GM18508 (cell line): ENCODE measurements around the gene PGLYRP4.
"Not testable (repeated sequence)": the region's sequence is repeated elsewhere in the genome, so short reads cannot be mapped to it uniquely, and the experiment has no call there.

ENCODE experiments used
- ATAC-seq: cut with Tn5 transposase; IDR thresholded peaks from one replicate; pipeline ENCODE4 v1.9.1; 2021; ENCODE audit warnings: moderate number of reproducible peaks; ENCODE audit not compliant: insufficient read depth, unreplicated experiment

PGLYRP4 gene

DNA sequence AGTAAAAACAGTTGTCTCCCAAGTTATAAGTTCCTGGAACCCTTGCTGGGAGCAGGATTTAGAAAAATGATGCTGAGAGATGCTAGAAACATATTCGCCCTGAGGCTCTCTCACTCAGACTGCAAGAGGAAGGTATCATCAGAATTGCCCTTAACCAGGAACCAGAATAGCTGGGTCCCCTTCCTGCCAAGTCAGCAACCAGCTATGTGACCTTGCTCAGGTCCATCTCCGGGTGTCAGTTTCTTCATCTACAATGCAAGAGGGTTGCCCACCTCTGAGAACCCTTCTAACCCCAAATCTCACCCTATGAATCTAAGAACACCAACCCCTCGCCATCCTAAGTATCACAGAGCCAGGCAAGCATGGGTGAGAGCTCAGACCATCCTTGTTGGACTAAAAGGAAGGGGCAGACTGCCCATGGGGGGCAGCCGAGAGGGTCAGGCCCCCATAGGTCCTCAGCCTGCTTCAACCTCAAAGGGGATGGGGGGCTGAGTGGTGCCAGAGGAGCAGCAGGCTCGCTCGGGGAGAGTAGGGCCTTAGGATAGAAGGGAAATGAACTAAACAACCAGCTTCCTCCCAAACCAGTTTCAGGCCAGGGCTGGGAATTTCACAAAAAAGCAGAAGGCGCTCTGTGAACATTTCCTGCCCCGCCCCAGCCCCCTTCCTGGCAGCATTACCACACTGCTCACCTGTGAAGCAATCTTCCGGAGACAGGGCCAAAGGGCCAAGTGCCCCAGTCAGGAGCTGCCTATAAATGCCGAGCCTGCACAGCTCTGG lies 8.6 kb upstream of the PGLYRP4 start:
- ATAC-seq = no peak

DNA sequence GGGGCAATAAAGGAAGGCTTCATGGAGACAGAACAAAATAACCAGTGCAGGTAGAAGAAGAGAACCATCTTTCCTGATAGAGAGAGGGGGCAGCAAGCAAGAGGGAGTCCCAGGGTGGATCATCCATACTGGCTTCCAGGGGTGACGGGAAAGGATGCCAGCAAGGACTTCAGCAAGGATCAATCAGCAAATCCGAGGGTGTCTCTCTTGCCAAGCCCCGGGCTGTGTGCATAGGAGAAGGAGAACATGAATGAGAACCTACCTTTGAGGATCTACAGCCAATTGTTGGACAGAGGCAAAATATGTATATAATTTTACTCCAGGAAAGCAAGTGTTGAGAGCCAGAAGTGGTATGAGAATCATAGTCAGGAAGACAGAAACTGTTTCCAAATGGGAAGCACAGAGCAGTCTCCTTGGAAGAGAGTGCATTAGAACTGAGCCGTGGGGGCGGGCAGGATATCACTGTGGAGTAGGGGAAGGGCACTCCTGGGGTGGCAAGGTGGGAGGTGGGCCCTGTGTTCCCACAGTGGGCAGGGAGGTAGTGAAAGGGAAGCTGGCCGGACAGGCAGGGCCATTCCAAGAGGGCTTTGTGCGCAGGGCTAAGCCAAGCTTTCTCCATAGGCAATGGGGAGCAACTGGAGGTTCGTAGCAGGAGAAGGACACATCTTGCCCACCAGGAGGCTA lies 7.9 kb upstream of the PGLYRP4 start:
- ATAC-seq = no peak

DNA sequence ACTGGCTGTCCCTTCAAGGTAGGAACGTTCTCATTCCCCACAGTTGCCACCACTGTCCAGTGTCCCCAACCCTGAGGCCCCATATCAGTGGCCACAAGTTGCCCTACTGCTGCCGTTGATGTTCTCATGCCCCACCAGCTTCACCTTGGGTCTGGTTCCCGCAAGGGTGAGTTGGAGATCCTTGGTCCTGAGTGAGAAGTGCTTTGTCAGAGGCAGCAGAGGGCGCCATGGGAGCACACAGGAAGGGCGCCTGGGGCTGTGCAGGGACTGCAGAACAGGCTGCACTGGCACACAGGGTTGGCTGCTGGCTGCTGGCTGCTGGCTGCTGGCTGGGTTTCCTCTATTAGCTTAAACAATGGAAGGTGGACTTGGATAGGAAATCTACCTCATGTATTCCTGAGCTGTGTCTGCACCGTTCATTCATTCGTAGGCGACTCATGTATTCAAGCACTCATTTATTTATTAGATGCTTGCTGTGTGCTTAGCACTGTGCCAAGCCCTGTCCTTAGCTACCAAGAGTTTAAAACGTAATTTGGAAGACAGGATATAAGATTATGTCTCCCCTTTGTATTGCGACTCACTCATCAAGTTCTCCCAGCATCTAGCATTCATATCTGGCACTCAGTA lies 6.9 kb upstream of the PGLYRP4 start:
- ATAC-seq = no peak

DNA sequence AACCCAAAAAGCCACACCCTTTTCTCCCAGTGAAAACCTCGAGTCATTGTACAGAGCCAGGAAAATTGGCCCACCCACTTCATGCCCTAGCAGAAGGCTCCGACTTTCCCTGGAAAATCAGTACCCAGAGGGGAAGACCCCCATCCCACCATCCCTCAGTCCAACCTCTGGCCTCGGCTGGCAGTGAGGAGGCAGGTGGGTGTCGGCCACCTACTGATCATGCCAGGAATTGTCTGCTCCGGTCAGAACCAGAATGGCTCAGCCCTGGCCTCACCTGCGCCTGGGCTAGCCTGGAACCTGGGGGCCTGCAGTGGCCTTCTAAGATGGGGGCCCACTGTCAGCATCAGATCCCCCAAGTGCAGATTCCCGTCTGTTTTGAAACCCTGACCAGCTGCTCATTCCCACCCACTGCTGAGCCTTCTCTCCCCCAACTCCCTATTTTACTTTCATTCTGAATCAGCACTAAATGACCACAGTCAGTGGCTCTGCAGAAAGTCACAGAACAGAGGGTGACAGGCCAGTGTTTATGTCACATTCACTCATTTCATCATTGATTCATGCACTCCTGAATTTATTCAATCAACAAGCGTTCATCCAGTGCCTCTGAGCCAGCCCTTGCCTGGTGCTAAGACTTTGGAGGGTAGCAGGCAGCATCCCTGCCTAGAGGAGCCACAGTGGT lies 6.0 kb upstream of the PGLYRP4 start:
- ATAC-seq = no peak

DNA sequence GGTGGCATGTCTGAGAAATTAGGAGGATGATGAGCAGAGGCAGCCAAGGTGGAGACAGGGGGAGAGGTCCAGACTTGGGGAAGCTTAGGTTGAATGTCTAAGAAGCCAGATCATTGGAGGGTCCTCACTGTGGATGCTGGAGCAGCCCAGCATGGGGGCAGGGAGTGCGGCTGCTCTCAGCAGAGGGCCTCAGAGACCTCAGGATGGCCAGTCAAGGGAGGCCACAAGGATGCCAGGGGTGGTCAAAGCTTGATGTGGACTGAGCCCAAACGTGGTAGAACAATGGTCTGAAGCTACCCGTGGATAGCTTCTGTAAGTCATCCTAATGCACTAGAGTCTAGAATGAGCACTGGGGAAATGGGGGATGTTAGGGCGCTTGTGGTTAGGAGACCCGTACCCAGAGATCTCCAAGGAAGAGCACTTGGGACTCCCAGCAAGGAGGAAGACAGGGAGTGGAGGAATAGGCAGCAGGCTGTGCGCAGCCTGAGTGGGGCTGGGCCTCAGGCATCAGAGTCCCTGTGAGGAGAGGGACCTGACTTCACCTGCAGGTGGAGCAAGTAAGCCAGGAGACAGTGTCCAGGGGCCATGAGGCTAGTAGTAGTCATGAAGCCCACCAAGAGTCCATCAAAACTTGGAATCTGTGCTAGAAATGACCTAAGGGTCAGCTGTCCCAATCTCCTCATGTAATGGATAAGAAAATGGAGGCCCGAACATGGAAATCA lies 4.7 kb upstream of the PGLYRP4 start:
- no peak for ATAC-seq

DNA sequence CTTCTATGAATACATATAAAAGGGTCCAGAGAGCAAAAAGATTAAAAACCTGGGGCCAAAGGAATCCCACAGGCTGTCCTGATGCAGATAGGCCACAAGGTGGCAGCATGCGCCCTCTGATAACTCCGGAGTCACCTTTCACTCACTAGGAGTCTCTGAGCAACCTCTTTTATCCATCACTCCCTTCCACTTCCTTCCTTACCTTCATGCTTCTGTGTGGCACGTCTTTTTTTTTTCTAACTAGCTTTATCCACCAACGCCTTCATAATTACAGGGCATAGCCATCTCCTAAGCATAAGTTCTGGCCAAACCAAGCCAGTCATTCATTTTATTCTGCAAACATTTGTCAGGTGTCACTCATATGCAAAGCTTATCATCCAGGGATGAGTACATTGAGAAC lies 3.9 kb upstream of the PGLYRP4 start:
- ATAC-seq = no peak

DNA sequence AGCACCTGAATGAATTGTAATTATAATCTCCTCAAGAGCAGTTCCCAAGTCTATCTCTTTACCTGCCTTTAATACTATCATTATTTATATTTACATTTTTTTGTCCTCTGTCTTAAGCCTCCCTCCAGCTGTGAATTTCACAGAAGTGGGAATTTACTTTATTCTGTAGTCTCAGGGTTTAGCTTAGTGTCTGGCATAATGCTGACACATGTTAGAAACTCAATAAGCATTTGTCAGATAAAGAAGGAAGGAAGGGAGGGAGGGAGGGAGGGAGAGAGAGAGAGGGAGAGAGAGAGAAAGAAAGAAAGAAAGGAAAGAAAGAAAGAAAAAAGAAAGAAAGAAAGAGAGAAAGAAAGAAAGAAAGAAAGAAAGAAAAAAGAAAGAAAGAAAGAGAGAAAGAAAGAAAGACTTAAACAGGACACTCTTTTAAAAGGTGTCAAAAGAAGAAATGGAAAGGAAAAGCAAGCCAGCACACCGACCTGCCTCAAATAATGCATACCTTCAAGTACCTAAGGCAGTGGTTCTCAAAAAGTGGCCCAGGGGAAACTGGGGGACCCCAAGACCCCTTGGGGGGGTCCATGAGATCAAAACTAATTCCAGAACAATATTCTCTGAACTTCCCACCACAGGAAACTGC lies 1.8 kb upstream of the PGLYRP4 start:
- ATAC-seq = no peak

DNA sequence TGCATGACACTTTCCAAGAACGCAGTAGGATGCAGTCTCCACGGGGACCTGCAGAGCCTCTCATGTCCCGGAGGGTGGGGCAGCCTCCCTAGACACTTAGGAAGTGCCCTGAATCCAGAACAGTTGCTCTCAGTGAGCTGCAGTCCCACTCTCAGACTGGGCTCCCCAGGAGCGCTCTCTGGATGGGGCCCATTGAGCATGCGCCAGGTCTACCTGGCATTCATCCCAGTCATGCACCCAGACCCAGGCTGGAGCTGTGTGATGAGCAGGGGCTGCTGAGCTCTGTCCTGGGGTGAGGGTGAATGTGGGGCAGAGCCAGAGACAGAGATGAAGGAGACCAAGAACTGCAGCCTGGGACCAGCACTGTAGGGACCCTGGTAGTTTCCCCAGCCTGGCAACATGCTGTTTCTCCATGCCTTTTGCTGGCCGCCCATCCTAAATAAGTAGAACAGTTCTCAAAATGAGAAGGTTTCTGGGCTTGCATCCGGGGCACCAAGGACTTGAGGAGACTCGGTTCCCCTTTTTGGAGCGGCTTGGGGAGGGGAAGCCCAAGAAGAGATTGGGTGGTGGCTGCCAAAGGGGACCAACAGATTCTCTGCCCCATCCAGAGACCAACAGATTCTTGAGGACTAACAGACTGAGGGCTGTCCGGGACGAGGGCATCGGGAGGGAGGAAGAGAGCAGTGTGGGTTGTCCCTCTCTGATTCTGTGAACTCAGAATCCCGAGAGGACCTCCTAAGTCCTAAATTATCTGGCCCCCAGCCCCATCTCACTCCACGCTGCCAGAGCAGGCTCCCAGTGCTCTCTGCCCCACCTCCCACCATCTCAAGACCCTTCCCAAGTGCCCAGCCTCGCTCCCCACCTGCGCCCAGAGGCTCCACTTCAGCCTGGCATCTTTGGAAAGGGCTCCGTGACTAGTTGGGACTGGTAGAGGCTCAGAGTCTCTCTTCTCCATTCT lies 1.0 kb upstream of the PGLYRP4 start:
- no peak for ATAC-seq

DNA sequence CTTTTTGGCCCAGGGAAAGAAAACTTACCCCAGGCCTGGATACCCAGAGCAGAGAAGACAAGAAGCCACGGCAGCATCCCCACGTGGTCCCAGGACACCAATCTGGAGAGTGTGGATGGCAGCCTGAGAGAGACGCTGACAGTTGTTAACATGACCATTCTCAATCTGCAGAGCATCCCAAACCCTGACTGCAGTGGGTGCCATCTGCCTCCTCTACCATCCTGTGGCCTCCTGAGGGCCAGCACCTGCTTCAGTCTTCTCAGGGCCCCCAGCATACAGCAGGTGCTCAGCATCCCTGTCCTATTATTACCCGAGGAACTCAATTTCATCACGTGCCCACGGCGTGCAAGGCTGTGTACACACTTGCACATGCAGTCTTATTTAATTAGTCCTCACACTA lies 785 bp downstream of the PGLYRP4 start:
- no peak for ATAC-seq

DNA sequence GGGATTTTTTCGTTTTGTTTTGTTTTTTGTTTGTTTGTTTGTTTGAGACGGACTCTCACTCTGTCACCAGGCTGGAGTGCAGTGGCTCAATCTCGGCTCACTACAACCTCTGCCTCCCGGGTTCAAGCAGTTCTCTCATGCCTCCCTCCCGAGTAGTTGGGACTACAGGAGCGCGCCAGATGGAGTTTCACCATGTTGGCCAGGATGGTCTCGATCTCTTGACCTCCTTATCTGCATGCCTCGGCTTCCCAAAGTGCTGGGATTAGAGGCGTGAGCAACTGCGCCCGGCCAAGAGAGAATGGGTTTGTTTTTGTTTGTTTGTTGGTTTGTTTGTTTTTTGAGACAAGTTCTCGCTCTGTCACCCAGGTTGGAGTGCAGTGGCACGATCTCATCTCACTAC lies 1.6 kb downstream of the PGLYRP4 start:
- not testable (repeated sequence) for ATAC-seq

DNA sequence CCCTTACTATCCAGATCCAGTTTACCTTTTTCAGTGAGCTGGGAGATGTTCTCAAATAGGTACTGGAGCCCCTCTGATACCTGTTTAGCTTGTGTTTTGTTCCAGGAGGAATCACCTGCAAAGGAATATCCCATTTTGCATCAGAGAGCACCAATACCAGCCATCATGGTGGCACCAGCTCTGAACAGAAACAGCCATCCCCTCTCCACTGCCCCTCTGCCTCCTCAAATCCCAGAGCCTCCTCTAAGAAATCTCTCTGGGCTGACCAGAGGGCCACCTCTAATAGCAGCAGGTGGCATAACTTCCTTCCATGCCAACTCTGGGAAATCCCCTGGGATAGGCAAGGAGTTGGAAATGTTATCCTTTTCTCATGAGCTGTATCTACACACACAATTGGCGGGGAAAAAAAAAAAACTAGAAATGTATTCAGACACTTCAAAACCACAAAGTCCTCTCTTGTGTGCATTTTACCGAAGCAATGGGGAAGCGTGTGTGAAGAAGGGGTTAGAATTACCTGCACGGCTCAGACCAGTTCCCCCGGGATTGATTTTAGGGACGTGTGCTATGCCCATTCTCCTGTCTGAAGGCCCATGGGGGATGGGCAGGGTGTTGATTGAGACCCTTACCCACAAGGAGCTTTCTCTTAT lies 2.4 kb downstream of the PGLYRP4 start:
- ATAC-seq = no peak

DNA sequence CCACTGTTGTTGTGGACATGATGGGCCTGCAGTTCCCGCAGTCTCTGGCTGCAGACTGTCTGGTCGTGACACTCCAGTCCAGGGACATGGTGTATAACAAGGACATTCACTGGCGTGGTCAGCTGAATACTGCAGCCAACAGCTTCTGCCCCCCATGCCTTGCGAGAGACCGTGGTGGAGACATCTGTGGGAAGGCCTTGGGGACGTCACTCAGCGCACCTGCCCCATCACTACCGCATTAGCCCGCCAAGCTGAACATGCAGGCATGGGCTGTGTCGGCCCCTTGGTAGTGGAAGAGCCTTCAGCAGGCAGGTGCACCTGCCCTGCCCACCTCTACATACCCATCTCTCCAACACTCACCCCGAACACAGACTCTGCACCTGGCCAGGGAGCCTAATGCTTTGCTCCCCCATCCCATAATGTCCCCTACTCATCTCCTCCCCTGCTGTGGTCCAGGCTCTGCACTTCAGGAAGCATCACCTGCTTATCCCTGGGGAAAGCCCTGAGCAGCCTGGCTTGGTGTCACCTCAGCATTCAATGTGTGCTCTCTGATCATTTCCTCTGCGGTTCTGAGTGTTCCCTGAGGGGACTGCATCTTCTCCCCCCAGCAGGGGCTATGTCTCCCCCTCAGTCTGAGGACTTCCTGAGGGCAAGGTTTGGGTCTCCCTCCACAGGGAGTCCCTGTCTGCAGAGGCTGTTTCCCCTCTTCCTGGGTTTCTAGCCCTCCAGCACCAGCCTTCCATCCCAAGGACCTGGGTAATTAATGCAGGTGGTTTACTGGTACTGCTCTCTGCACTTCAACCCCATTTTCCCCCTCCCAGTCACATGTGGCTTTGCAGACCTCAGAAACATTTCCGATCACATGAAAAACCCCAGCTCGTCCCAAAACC lies 3.2 kb downstream of the PGLYRP4 start:
- no peak for ATAC-seq

DNA sequence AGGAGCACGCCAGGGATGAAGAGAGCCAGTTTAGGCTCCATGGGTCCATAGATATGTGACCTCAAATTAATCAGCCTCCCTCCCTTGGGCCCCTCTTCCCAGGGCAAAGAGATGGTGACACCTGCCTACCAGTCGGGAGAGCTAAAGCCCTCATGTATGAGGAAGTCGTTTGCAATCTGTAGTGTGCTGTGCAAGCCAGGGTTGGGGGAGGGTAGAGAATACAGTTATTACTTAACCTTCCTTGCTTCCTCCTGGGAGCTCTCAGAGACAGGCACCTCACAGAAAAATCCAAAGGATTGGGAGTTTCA lies 4.0 kb downstream of the PGLYRP4 start:
- no peak for ATAC-seq

DNA sequence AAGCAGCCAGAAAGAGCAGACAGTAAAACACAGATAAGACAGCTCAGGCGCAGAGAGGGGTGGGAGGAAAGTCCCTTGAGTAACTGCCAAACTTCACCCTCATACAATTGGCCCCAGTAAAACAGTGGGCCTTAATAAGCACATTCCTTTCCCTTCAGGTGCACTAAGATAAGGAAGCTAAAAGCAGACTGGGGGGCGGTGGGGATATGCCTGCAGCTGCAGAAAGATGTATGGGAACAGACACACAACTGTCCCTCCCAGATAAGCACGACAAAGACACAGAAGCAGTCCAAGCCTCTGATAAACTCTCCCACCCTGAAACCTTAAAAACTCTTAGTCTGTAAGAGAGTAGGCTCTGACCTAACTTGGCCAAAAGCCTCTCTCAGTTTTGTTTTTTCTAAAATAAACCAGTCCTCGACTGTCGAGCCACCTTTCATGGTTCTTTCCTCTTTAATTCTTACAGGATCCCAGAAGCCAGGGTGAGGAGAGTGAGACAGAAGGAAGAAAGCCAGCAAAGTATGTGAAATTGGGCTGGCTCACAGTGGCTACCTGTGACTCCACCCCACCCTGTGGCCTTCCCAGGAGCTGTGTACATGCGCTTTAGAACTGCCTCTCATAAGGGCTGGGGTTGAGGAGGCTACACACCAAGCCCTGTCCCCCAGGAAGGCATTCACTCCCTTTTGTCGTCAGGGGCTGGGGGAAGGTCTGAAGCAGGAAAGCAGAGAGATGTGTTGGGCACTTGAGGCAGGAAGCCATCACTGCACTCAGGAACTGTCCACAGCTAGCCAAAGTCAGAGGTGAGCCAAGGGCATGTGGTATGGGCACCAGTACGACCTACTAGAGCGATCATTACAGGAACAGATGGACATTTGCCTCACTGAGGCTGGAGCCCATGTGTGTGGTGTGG lies 4.6 kb downstream of the PGLYRP4 start:
- no peak for ATAC-seq

DNA sequence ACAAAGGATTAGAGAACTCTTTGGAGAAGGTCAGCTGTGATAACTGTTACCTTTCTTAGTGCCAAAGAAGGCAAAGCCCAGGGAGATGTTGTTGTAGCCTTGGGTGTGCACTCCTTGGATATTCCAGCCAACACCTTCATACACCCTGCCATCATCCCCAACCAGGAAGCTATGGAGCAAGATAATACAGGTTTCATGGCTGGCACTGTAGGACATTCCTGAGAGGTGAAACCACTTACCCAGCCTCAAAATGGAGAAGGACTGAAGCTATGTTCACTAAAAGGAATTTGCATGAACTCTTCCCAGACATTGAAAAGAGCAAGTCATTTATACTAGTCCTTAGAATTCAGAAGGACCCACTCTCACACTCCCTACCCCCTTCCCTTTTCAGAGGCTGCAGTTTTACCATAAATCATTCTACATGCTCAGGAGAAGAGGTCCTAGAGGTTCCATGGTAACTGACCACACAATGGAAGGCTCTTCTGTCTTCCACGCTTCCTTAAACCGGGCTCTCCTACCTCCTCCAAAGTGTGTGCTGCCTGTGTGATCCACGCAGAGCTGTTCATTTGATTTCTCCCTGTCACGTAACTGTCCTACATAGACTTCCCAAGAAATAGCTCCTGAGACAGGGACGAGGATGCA lies 5.5 kb downstream of the PGLYRP4 start:
- no peak for ATAC-seq

DNA sequence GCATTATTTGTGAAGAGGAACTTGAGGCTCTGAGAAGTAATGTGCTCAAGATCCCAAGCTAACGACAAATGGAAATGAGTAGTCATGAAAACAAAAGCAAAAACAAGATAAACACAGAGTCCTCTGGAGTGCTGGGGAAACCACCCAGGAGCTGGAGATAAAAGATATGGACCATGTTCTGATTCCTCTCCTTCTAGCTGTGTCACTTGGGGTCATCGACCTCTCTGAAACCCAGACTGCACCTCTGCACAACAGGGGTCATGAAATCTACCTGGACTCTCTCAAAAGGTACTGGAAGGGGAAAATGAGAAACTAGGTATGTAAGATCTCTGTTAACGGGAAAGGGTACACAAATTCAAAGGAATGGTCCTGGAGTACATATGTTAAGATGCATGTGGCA lies 6.5 kb downstream of the PGLYRP4 start:
- ATAC-seq = no peak
